C4-2B (cell line): ENCODE data around the gene KCNN2.

Experiments
- CTCF ChIP-seq: fragments of 450-650 bp; conservative IDR thresholded peaks from 2 replicates; pipeline ENCODE4 v1.5.1; 2017; ENCODE audit warnings: mild to moderate bottlenecking
- ZFX ChIP-seq: fragments of 450-650 bp; IDR thresholded peaks from 2 replicates; pipeline ENCODE4 v1.6.1; 2017

DNA sequence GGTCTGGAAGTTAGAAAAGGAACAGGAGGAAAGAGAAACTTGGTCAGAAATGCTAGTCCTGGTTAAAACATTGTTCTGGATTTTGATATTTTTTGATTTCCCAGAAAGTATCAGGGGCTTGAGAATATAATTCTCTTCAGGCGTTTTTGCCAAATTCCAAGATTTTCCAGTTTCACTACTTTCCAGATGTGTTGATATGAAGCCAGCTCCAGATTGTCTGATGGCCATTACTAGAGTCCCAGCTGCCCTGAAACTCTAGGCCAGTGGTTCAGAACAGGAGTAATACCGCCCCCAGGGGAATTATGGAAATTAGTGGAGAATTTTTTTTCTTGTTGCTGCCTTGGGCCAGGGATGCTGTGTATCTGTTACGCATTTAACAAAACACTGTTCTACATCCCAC is 88.6 kb downstream of the KCNN2 start:
- TF ChIP-seq CTCF (no peak), ZFX (no peak)
